HS-5 (cell line): ENCODE data around the gene EXOC3L2.

Experiments used
- DNase-seq: peaks from one replicate; pipeline ENCODE4 v3.0.0-alpha.2; 2012; ENCODE audit warnings: low read depth

EXOC3L2 gene

DNA sequence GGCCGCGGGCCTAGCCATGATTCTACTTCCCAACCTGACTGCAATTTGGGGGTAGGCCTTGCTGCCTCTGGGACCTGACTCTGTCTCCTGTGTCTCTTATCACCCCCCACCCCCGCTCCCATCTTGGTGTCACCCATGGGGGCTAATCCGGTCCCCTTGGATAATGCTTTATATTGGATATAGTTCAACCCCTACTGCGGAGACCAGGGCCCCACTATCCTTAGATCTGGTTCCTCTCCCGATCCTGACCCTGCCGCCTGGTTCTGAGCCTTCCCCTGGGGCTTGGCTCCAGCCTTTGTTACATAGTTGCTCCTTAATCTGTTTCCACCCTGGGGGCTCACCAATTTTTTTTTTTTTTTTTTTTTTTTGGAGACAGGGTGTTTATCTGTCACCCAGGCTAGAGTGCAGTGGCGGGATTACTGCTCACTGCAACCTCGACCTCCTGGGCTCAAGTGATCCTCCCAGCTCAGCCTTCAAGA is 65.3 kb downstream of the EXOC3L2 start:
- DNase-seq, result no peak

DNA sequence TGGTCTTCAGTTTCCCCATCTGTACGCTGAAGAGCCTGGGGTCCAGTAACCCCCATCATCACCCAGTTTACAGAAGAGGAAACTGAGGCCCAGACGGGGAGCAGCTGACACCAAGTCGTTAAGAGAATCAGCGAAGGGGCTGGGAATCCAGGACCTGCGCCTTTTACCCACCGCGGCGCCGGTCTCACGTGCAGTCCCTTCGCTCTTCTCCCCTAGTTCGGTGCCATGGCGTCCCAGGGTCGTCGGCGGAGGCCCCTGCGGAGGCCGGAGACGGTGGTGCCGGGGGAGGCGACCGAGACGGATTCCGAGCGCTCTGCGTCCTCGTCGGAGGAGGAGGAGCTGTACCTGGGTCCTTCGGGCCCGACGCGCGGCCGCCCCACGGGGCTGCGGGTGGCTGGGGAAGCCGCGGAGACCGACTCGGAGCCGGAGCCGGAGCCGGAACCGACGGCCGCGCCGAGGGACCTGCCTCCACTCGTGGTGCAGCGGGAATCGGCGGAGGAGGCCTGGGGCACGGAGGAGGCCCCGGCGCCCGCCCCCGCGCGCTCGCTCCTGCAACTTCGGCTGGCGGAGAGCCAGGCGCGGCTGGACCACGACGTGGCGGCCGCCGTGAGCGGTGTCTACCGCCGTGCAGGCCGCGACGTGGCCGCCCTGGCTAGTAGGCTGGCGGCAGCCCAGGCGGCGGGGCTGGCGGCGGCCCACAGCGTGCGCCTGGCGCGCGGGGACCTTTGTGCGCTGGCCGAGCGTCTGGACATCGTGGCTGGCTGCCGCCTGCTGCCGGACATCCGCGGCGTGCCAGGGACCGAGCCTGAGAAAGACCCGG is 65.9 kb downstream of the EXOC3L2 start:
- no peak for DNase-seq

DNA sequence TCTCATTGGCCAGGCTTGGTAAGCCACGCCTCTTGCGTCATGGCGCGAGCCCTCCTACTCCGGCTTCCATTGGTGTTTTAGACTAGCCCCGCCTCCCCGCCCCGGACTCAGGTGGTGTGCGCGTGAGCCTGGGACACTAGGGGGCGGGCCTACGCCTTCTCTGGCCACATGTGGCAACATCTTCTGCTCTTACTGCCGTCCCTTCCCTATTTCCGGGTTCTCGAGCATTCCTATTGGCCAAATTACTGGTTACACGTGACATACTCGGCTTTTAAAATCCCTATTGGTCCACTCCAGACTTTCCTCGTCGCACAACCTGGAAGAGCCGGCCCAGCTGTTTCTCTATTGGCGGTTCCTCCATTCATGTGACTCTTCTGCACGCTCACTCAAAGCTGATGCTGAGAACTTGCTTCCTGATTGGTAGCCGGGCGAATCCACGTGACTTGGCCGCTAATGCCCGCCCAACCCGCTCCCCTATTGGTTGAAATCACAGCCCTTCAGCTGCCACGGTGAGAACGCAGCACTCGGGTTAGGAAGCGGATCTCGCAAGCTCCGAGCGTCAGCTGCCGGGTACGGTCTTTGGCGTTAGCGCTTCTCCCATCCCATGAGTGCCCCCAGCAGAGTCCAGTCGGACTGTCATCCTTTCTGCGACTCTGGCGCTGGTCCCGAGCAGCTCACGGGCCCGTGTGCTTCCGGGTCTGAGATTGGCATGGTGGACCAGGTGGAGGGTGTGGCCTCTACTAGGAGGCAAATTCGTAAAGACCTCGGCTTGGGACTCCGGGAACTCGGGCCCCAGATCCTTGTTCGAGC is 66.7 kb downstream of the EXOC3L2 start, which contains the start of gene BLOC1S3:
TSS of gene BLOC1S3 (plus strand) at position 523 of the 810 bp plus-strand sequence. CDS start 513 bp downstream, outside the sequence.
- DNase-seq, result peak; percentile 99

DNA sequence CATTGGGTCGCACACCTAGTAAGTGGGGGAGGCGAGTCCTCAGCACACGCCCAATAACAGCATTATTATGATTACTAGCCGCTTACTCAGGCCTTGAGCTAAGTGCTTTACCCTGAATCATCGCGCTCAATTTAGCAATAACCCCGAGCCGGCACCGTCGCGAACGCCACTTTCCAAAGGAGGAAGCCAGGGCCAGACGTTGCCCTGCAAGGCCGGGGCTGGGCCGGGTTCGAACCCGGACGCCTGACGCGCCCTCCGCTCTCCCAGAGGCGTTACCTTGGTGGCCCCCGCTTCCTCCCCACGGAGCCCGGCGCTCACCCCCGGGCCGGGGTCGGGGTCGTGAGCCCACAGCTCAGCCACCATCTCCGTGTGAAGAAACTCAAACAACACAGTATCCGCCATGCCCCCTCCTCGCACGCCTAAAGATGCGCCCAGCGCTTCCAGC is 67.4 kb downstream of the EXOC3L2 start, which contains the start of gene TRAPPC6A:
TSS of gene TRAPPC6A (minus strand) at position 421 of the 445 bp plus-strand sequence. CDS start at position 402, 19 bp downstream.
- peak; percentile 40 for DNase-seq

DNA sequence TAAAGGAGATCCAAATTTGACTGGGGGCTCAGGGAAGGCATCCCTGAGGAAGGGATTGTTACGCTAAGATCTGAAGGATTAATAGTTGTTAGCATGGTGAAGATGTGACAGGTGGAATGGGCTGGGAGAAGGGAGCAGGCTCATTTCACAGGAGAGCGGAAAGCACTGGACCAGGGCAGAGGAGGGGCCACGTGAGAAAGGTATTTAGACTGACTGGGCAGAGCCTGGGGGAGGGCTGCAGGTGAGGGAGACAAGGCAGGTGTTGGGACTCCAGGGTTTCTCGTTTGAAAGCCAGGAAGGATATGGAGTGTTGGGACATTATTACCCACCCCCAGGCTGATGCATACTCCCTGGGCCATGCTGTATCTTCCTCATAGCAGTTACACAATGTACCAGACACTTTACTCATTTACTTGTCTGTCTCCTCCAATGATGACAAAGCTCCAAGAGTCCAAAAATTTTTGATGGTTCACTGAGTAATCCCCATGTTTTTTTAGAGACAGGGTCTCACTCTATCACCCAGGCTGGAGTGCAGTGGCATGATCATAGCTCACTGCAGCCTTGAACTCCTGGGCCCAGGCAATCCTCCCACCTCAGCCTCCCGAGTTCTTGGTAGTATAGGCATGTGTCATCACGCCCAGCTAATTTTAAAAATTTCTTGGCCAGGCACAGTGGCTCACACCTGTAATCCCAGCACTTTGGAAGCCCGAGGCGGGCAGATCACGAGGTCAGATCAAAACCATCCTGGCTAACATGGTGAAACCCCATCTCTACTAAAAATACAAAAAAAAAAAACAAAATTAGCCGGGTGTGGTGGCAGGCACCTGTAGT is 69.5 kb downstream of the EXOC3L2 start:
- DNase-seq, result no peak

DNA sequence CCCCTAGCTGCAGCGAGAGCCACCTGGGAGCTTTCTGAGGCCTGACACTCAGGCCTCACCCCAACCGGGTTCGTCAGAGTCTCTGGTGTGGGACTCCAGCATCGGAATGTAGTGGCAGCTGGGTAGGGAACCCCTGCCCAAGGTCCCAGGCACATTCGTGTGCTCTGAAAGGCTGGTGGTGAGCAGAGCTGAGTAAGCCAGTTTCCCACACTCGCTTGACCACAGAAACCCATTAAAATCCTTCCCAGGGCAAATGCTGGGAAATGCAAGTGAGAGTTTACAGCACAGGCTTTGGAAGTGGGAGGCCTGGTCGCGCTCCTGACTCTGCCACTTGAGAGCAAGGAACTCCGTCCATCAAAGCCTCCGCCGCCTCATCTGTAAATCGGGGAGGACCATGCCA is 71.4 kb downstream of the EXOC3L2 start:
- DNase-seq, result no peak

DNA sequence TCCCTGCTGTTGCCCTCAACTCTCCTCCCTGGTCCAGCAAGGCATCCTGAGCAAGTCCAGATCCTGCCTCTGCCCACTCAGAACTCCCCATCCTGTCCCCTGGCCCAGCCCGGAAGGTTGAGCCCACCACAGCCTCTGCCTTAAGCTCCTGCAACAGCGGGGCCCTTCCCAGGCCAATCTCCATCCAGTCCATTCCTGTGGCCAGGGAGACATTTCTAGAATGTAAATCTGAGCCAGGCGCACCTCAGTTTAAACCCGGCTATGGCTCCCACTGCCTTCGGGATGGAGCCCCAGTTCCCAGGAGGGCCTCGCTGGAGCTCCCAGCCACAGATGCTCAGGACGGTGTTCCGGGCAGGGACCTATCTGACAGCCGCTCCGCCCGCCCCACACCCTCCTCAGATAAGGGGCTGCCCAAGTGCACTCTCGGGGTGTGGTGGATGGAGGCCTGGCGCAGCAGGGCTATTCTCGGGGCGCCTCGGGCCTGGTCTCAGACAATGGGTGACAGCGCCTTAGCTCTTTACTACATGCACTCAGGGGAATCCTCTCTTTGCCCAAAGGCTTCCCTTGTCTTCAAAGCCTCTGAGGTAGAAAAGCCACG is 72.5 kb downstream of the EXOC3L2 start:
- no peak for DNase-seq

DNA sequence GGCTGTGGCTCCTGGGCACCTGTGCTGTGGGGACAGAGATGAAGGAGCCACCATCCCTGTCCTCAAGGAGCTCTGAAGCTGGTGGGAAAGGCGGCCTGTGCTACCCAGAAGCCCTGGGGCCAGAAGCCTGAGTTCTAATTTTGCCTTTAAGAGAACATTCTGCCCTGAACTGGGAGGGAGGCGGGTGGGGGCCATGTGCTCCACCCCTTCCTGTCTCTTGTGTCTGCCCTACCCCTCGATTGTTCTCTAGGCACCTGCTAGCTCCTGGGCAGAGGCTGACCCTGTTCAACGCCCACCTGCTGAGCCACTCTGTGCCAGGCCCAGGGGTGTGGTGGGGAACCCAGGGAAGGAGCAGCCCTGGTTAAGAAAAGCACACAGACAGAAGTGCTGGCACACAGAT is 73.0 kb downstream of the EXOC3L2 start:
- no peak for DNase-seq

DNA sequence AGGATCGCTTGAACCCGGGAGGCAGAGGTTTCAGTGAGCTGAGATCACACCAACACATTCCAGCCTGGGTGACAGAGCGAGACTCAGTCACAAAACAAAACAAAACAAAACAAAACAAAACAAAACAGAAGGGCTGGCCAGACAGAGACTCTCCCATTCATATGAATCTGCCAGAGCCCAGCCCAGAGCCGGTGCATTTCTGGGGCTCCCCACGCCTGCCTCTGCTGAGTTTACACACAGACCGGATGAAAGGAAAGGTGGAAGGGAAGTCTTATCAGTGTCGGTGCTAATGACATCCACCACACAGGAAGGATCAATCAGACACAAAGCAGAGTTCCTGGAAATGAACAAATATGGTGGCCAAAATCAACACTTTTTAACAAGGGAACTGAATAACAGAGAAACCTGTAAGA is 74.0 kb downstream of the EXOC3L2 start:
- DNase-seq, result no peak

DNA sequence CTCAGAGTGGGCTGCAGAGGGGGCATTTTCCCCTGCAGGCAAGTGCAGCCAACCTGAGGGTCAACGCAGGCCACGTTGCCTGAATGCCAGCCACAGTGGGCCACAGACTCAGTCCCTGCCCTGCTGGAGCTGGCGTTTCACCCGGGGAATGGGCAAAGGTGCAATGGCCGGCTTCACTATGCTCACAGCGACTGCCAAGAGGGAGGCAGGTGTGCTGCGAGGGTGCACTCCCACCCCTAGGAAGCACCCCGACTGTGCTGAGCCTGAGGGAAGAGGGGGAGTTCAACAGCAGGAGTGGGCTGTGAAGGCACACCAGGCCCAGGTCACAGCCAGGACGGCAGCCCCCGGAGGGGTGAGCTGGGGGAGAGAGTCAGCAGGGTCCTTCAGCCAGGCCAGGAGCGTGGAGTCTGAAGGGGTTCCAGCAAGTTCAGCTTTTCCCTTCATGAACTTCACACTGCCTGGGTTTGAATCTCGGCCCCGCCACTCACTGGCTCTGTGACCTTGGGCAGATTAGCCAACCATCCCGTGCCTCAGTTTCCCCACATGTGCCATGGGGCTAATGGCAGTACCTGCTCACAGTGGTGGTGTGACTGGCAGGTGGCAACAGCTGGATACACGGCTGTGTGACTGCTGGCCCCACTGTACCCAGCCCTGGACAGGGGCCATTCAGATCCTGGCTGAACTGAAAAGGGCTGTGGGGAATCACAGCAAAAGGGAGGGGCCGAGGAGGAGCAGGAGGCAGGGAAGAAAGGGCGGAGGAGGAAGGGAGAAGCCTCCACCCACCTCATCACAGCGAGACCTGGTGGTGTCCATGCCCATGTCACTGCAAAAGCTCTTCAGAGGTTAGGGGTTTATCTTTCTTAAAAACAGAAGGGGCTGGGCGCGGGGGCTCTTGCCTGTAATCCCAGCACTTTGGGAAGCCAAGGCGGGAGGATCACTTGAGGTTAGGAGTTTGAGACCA is 74.8 kb downstream of the EXOC3L2 start:
- DNase-seq, result no peak

DNA sequence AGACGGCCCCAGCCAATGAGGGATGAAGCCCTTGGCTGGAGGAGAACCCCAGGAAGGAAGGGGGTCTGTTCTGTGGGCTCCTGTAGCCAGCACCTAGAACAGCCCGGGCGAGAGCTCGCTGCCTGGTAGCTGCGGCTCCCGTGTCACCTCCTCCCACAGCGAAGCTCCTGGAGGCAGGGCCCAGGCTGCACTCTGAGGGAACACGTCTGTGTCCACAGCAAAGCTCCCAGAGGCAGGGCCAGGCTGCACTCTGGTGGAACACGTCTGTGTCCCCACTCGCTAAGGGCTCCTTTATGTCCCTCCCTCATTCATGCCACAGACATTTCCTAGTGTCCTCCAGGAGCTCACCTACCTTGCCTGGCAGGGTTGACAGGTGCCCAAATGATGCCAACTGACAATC is 75.6 kb downstream of the EXOC3L2 start:
- DNase-seq, result no peak

DNA sequence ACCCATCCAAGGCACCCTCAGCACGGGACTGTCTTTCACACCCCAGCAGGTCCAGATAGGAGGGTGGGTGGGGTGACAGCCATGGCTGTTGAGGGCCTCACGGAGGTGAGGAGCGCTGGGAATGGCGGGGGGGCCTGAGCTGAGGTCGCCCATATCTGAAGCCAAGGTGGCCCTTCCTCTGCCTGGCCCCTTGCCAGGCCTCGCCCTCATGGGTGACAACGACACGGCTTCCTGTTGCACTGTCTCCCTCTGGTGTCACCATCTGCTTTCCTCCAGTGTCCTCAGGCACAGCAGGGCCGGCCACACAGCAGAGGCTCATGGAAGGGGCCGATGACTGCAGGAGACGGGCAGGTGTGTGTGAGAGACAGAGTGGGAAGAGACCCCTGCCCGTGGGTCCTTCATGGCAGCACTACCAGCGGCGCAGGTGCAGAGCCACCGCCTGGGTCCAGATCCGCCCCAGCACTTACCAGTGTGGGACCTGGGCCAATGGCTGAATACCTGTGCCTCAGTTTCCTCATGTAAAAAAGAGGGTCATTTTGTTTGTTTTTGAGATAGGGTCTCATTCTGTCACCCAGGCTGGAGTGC is 76.3 kb downstream of the EXOC3L2 start:
- no peak for DNase-seq

DNA sequence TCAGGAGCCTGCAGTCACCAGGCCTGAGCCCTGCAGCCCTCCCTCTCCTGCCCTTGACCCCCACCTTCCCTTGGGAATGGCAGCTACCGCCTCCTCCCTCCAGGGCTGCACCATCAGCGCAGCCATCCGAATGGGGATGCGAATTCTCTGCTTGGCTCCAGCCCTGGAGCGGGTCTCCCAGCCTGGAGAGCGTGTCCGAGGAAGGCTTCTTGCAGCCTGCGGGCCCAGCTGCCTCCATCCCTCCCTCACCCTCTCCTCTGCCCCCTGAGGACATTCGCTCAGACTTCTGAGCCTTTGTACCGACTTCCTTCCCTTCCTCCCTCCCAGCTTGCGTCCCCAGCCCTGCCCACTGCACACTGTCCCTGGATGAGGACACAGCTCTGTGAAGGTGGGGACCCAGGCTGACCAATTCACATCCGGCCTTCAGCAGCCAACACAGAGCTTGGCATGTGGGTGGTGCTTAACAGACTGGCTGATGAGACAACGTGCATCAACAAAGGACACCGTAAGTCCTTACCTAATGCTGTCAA is 78.4 kb downstream of the EXOC3L2 start:
- DNase-seq, result no peak

DNA sequence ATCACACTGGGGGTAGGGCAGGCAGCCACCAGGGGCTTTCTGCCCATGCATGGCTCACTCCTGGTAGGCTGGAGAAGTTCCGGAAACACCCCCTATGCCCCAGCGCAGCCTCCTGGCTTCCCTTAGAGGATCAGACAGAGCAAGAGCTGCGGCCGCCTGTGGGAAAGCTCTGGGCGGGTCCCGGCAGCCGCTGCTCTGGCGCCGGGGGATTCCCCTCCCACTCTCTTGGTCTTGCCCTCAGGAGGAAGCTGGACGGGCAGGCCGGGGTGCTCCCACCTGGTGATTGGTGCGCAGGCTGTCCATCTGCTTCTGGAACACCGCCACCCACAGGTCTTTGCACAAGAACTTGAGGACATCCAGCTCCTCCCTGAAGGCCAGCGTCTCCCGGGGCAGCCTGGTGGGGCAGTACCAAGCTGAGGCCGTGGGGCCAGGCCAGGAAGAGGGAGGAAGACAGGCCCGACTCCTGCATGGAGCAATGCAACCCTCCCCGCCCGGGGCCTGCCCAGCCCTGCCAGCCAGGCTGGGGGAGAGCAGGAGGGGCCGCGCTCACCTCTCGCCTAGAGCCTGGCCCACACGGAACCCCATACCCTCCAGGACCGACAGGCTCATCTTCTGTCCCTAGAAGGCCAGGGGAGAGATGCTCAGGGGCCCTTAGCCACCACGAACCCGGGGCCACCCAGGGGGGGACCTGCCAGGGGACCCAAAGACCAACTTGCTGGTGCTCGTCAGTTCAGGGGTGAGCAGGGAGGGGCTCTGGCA is 80.5 kb downstream of the EXOC3L2 start:
- DNase-seq, result no peak

DNA sequence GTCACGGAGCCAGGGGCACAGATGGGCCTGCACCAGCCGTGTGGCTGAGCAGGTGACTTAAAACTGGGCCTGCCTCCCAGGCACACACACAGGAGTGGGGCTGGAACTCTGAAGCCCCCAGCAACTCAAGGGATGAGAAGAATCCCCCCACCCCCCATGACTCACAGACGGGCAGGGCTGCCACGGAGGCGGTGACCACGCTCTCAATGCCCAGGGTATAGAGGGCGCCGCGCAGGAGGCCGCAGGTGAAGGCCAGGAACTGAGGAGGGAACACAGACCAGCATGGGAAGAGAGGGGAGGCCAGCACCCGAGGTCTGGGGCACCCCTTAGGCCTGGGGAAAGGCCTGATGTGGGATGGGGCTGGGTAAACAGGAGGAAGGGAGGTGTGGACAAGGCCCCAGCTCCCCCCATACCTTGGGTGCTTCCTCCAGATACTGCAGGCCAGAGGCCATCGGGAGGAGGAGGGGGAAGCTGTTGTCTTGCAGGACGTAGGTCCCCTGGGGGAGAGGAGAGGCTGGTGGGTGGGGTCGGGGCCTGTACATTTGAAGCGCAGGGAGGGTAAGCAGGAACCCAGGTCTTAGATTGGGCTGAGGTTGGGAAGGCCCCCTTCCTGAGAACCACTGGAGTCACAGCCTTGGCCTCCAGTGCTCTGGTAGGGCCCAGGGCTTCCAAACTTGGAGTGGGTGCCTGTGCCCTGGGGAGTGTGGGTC is 81.3 kb downstream of the EXOC3L2 start:
- no peak for DNase-seq

DNA sequence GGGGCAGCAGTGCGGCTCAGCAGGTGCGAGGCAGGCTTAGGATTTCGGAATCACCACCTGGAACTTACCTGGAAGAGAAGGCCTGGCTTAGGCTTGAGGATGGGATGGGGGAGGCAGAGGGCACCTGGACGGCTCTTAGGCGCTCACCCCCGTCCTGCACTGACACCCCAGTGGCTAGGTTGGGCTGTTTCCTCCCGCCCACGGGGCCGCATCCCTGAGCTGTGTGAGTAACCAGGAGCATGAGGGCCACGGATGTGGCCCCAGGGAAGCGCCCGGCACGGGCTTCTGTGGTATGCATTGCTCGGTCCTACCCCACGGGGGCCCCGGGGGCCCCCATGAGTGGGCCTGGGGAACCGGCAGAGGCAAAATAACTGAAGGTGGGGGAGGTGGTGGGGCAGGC is 82.1 kb downstream of the EXOC3L2 start:
- DNase-seq, result no peak

DNA sequence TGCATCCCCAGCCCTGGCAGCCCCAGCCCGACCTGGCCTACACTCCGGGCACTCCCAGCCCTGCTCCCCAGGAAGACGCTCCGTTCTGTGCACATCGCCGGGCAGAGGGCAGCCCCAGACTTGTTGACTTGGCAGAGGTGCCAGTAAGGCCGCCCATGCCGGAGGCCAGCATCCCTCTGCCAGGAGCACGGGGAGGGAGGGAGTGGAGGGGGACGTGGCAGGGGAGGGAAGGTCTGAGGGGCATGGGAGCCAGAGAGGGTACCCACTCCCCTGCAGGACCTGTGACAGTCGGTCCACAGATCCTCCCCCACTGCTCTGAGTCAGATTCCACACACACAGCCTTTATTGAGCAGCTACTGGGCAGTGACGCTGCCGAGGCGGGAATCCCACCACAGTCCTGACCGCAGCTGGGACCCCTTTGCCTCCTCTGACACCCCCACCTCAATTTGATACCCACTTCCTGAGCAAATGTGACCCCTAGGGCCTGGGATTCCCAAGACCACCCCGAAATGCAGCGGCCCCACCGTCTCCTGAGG is 82.5 kb downstream of the EXOC3L2 start:
- DNase-seq, result no peak
